Measurements from ENCODE around the gene TMEM240. TPM values are rescaled to one million over a fixed set of nuclear protein-coding genes. Genes with fewer than 3 reads are reported as not detected.

The TMEM240 gene
- total RNA-seq, 1 experiment from 2014 or later, result 8.0 TPM

DNA sequence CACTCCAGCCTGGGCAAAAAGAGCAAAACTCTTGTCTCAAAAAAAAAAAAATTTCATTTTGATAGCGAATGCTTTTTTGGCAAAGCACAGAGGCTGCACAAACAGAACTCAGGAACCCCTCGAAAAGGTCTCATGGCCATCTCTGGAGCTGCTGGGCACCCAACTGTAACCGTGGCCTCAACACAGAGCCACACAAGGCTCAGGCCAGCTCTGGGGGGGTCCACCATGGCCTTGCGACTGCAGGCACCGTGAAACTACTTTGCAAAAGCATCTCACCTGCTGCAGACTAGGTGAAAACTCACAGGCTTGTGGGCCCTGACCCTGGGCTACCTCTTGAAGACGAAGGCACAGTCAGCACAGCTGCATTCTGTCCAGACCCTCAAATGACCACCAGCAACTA is 16.1 kb upstream of the TMEM240 start (continued):
- TF ChIP-seq CTCF (IDR thresholded peaks at IDR 0.05) (no peak), ZNF232 (CRISPR knock-in tag; IDR thresholded peaks at IDR 0.05) (no peak)

DNA sequence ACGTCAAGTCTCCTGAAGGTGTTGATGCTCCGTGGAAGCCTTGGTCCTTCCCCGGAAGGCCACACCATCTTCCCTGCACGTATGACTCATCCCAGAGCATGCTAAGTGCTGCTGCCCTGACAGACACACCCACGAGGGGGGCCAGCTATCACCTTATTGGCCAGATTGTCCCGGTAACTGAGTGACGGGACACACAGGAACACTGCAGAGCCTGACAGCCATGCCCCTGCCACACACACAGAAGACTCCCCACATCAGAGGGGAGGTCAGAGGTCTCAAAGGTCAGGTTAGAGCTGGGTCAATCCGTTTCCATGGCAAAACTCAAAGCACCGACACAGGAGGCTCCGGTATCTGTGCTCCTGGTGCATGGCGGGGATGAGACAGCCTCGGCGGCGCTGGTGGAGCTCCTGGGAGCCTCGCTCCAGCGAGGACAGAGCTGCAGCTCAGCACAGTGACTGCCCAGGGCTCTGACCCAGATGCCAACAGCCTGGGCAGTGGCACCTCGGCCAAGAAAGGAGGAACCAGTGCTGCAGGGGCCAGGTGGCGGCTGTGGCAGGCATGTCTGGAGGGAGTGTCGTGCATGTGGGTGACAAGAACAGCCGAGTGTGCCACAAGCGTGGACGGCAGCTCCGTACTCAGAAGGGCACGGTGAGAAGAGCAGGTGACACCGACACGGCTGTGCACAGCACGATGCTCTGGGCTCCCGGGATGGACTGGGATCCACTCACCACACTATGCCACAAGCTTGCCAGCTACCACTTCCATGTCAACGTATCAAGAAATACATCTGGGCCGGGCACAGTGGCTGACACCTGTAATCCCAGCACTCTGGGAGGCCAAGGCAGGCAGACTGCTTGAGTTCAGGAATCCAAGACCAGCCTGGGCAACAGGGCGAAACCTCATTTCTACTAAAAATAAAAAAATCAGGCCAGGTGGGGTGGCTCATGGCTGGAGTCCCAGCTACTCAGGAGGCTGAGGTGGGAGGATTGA is 14.8 kb upstream of the TMEM240 start:
- no peak for DNase-seq (ENCODE audit: low spot score)
- Mint-ChIP-seq H3K4me1 (no peaks in the 10 kb centered on the region), H3K4me3 (no peak overlapping the region), H3K27me3 (ENCODE audit: low read depth) (no peaks in the 10 kb centered on the region; the same call in 1 of the 2 replicates), H3K27ac (peak overlapping the region; percentile 49; the same call in 1 of the 2 replicates), H3K9me3 (no peaks in the 10 kb centered on the region), H3K36me3 (peaks cover 4% of the 10 kb centered on the region; the same call in 1 of the 2 replicates)
- TF ChIP-seq NR1H2 (CRISPR knock-in tag; IDR thresholded peaks at IDR 0.05), result no peak
- TF ChIP-seq, protein P1, sequence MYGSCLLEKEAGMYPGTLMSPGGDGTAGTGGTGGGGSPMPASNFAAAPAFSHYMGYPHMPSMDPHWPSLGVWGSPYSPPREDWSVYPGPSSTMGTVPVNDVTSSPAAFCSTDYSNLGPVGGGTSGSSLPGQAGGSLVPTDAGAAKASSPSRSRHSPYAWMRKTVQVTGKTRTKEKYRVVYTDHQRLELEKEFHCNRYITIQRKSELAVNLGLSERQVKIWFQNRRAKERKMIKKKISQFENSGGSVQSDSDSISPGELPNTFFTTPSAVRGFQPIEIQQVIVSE (CRISPR knock-in tag; IDR thresholded peaks at IDR 0.05; ENCODE audit: borderline replicate concordance), result no peak
- no peak for TF ChIP-seq HMGA2 (CRISPR knock-in tag; IDR thresholded peaks at IDR 0.05)
- no peak for TF ChIP-seq GRHL2 (CRISPR knock-in tag; IDR thresholded peaks at IDR 0.05; ENCODE audit: insufficient replicate concordance, severe bottlenecking)
- TF ChIP-seq MLX (CRISPR knock-in tag; IDR thresholded peaks at IDR 0.05), result no peak
- TF ChIP-seq CTCF (IDR thresholded peaks at IDR 0.05), result no peak
- TF ChIP-seq ZBTB21 (CRISPR knock-in tag; IDR thresholded peaks at IDR 0.05; ENCODE audit: borderline replicate concordance), result no peak
- TF ChIP-seq FOXP1 (CRISPR knock-in tag; IDR thresholded peaks at IDR 0.05; ENCODE audit: borderline replicate concordance), result no peak
- TF ChIP-seq STAT6 (CRISPR knock-in tag; conservative IDR thresholded peaks at IDR 0.05; ENCODE audit: low read depth), result no peak
- TF ChIP-seq NFYB (CRISPR knock-in tag; conservative IDR thresholded peaks at IDR 0.05; ENCODE audit: low read depth), result no peak
- no peak for TF ChIP-seq GTF2I (CRISPR knock-in tag; conservative IDR thresholded peaks at IDR 0.05)
- TF ChIP-seq, protein P2, sequence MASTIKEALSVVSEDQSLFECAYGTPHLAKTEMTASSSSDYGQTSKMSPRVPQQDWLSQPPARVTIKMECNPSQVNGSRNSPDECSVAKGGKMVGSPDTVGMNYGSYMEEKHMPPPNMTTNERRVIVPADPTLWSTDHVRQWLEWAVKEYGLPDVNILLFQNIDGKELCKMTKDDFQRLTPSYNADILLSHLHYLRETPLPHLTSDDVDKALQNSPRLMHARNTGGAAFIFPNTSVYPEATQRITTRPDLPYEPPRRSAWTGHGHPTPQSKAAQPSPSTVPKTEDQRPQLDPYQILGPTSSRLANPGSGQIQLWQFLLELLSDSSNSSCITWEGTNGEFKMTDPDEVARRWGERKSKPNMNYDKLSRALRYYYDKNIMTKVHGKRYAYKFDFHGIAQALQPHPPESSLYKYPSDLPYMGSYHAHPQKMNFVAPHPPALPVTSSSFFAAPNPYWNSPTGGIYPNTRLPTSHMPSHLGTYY (CRISPR knock-in tag; IDR thresholded peaks at IDR 0.05), result no peak
- ChIA-PET CTCF (no interaction called here), POLR2A (no interaction called here)
- no peak for ATAC-seq
